Measurements from ENCODE around the gene DLGAP5. TPM values are rescaled to one million over a fixed set of nuclear protein-coding genes. Genes with fewer than 3 reads are reported as not detected.

The DLGAP5 gene
- total and polyA plus RNA-seq, 2 of the 4 experiments (the other 2 are of a cell fraction): 14.9 to 19.0 TPM

GRCh38 chr14:55136885-55137786 is 54.2 kb downstream of the DLGAP5 start:
- H2BK20ac ChIP-seq (ENCODE audit: low read depth, low read length): 0 out of 2 replicates have a peak overlapping the region, but pooled peaks have one; percentile 50
- ATAC-seq (ENCODE audit: low read depth) (peak; percentile 77), DNase-seq (peak; percentile 88)
- CTCF ChIA-PET: interaction anchor here (0.8 to 1.4 kb wide), 6 partner anchors 11 to 48 kb away, joined by 3 to 7 read pairs (median 4); no protein-coding TSS in a partner anchor
- H3K56ac ChIP-seq (ENCODE audit: extremely low read depth, insufficient read depth, low read length): peak overlapping the region; percentile 77
- H3K79me1 ChIP-seq (ENCODE audit: low read depth in 1 of 2, low read length in 2 of 2): peaks cover 46 to 85% of the 10 kb centered on the region in 2 experiments
- H3K4me2 ChIP-seq (ENCODE audit: low read depth, low read length): peak overlapping the region; percentile 26
- peak overlapping the region; percentile 91 for H3K14ac ChIP-seq (replicated peaks; ENCODE audit: low read depth, low read length)
- WGBS, 2 experiments (ENCODE audit: extremely low coverage in 2 of 2, insufficient read length in 1 of 2): no CpG with 5 or more reads among the region's 12 CpGs
- peak overlapping the region; percentile 88; the same call in 1 of the 3 replicates for H2BK15ac ChIP-seq (ENCODE audit: low read depth, low read length)
- H3K9me3 ChIP-seq (ENCODE audit: control insufficient read depth, insufficient read depth, low read length): no peaks in the 10 kb centered on the region
- H3K18ac ChIP-seq (ENCODE audit: low read depth, low read length): peak overlapping the region; percentile 1; the same call in 1 of the 2 replicates
- H3K27ac ChIP-seq (ENCODE audit: insufficient read depth, low read length): peak overlapping the region; percentile 60; the same call in 1 of the 2 replicates
- in situ Hi-C loops (cut with MboI; ENCODE audit: low sequenced_read_pairs) (no loop called here), intact Hi-C loops (cut with micrococcal nuclease) (loop anchor here (2.0 kb wide), 1 partner anchor 48 kb away; no protein-coding TSS in a partner anchor), dilution Hi-C loops (cut with HindIII; ENCODE audit: low sequenced_read_pairs, unreplicated experiment) (no loop called here)
- peak overlapping the region; percentile 75 for H3K4ac ChIP-seq (ENCODE audit: low read depth, low read length)
- peak overlapping the region; percentile 69; the same call in 1 of the 2 replicates for H2BK120ac ChIP-seq (ENCODE audit: low read depth, low read length)
- H2AFZ ChIP-seq (replicated peaks; ENCODE audit: low read length, poor library complexity): peak overlapping the region; percentile 48
- peaks cover 50% of the 10 kb centered on the region for H4K20me1 ChIP-seq (ENCODE audit: insufficient read depth, low read length)
- peaks cover 29% of the 10 kb centered on the region for H3K36me3 ChIP-seq (ENCODE audit: control insufficient read depth, insufficient read depth, low read length)
- peak overlapping the region; percentile 17 for H4K91ac ChIP-seq (ENCODE audit: insufficient read depth, low read depth, low read length)
- BruUV-seq (replicated peaks): no TSS peak
- no peak overlapping the region for H3K4me3 ChIP-seq (ENCODE audit: insufficient read depth, low read depth, low read length)
- peak overlapping the region; percentile 87 for H3K23ac ChIP-seq (ENCODE audit: low read depth, low read length)
- H2AK9ac ChIP-seq (replicated peaks; ENCODE audit: low read depth, low read length, poor library complexity): no peak overlapping the region
- POLR2A ChIA-PET (ENCODE audit: unreplicated experiment): interaction anchor here (1.0 kb wide), 1 partner anchor 8 kb away, joined by 3 read pairs; the partner anchor contains the start of gene LGALS3
- H3K4me1 ChIP-seq (ENCODE audit: control insufficient read depth, insufficient read depth, low read length): peaks cover 7% of the 10 kb centered on the region
- peak overlapping the region; percentile 8 for H3K9ac ChIP-seq (ENCODE audit: low read depth, low read length)
- H4K5ac ChIP-seq (ENCODE audit: low read depth, low read length): no peak overlapping the region
- H2BK5ac ChIP-seq (ENCODE audit: low read depth, low read length, poor library complexity, severe bottlenecking): peak overlapping the region; percentile 44
- H3K27me3 ChIP-seq (ENCODE audit: control insufficient read depth, insufficient read depth, low read length): no peaks in the 10 kb centered on the region
- H2AK5ac ChIP-seq (ENCODE audit: low read depth, low read length): peak overlapping the region; percentile 7
- no peak for TF ChIP-seq MAFK (IDR thresholded peaks at IDR 0.05; ENCODE audit: low read depth, low read length)
- TF ChIP-seq MXI1 (IDR thresholded peaks at IDR 0.05; ENCODE audit: borderline replicate concordance, low read depth, low read length): no peak
- no peak for TF ChIP-seq POLR2A (IDR thresholded peaks at IDR 0.05; ENCODE audit: low read depth, low read length)
- TF ChIP-seq RAD21 (IDR thresholded peaks at IDR 0.05; ENCODE audit: low read length): peak; percentile 46
- TF ChIP-seq CTCF (conservative IDR thresholded peaks at IDR 0.05; ENCODE audit: low read depth, low read length): peak; percentile 16; the same call in 1 of the 2 replicates
- 0 out of 2 replicates have a peak, but pooled peaks have one; percentile 17 for TF ChIP-seq SMC3 (IDR thresholded peaks at IDR 0.05; ENCODE audit: low read depth, low read length)
- no peak for TF ChIP-seq ELK1 (IDR thresholded peaks at IDR 0.05; ENCODE audit: borderline replicate concordance, low read depth, low read length)
- 0 out of 2 replicates have a peak, but pooled peaks have one; percentile 48 for TF ChIP-seq CHD1 (IDR thresholded peaks at IDR 0.05; ENCODE audit: low read depth, low read length)
- no peak for TF ChIP-seq USF2 (IDR thresholded peaks at IDR 0.05; ENCODE audit: low read depth, low read length)
- peak overlapping the region; percentile 28 to 76 for H4K8ac ChIP-seq (ENCODE audit: low read depth in 2 of 2, low read length in 2 of 2)
- H3K9me1 ChIP-seq (ENCODE audit: insufficient read depth, low read length): peaks cover 28% of the 10 kb centered on the region
